ENCODE data around the gene ZSCAN31. TPM values are rescaled to one million over a fixed set of nuclear protein-coding genes. Genes with fewer than 3 reads are reported as not detected.

Gene ZSCAN31
- total and polyA plus RNA-seq, 2 of the 8 experiments (the other 6 are each of a cell fraction or from before 2014, with no cell fraction given) = 1.9 to 7.0 TPM

DNA sequence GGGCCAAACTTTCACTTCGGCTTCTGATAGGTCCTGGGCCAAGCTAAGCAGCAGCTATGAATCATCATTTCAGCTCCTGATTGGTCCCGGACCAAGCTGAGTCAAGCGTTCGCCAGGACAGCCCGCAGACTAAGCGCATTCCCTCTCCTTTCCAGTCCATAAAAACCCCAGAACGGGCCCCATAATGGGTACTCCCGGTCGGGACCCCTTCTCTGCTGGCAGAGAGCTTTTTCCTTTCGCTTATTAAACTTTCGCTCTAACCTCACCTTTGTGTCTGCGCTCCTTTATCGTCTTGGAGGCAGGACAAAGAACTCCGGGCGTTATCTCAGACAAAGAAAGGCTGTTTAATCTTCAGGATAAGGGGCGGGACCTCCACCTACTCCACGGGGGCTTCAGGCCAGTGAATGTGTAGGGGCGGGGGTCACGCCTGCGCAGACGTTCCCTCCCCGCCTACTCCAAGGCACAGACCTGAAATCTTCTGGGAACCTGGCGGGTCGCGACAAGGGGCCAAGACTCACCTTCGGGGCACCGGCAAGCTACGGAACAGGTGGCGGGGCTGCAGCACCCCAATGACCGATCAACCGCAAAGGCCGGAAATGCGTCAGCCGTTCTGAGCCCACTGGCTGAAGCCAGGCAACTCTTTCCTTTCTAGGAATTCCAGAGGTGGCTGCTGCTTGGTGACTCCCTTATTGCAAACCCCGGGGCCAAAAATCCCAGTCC is at the start of gene ZSCAN31 (continued):
- no peak for TF ChIP-seq HDAC2 (IDR thresholded peaks at IDR 0.05; ENCODE audit: borderline replicate concordance in 1 of 2, low read depth in 2 of 2, low read length in 2 of 2)
- TF ChIP-seq YY1 (IDR thresholded peaks at IDR 0.05; ENCODE audit: low read depth, low read length) = peak; percentile 74
- TF ChIP-seq, protein P1, sequence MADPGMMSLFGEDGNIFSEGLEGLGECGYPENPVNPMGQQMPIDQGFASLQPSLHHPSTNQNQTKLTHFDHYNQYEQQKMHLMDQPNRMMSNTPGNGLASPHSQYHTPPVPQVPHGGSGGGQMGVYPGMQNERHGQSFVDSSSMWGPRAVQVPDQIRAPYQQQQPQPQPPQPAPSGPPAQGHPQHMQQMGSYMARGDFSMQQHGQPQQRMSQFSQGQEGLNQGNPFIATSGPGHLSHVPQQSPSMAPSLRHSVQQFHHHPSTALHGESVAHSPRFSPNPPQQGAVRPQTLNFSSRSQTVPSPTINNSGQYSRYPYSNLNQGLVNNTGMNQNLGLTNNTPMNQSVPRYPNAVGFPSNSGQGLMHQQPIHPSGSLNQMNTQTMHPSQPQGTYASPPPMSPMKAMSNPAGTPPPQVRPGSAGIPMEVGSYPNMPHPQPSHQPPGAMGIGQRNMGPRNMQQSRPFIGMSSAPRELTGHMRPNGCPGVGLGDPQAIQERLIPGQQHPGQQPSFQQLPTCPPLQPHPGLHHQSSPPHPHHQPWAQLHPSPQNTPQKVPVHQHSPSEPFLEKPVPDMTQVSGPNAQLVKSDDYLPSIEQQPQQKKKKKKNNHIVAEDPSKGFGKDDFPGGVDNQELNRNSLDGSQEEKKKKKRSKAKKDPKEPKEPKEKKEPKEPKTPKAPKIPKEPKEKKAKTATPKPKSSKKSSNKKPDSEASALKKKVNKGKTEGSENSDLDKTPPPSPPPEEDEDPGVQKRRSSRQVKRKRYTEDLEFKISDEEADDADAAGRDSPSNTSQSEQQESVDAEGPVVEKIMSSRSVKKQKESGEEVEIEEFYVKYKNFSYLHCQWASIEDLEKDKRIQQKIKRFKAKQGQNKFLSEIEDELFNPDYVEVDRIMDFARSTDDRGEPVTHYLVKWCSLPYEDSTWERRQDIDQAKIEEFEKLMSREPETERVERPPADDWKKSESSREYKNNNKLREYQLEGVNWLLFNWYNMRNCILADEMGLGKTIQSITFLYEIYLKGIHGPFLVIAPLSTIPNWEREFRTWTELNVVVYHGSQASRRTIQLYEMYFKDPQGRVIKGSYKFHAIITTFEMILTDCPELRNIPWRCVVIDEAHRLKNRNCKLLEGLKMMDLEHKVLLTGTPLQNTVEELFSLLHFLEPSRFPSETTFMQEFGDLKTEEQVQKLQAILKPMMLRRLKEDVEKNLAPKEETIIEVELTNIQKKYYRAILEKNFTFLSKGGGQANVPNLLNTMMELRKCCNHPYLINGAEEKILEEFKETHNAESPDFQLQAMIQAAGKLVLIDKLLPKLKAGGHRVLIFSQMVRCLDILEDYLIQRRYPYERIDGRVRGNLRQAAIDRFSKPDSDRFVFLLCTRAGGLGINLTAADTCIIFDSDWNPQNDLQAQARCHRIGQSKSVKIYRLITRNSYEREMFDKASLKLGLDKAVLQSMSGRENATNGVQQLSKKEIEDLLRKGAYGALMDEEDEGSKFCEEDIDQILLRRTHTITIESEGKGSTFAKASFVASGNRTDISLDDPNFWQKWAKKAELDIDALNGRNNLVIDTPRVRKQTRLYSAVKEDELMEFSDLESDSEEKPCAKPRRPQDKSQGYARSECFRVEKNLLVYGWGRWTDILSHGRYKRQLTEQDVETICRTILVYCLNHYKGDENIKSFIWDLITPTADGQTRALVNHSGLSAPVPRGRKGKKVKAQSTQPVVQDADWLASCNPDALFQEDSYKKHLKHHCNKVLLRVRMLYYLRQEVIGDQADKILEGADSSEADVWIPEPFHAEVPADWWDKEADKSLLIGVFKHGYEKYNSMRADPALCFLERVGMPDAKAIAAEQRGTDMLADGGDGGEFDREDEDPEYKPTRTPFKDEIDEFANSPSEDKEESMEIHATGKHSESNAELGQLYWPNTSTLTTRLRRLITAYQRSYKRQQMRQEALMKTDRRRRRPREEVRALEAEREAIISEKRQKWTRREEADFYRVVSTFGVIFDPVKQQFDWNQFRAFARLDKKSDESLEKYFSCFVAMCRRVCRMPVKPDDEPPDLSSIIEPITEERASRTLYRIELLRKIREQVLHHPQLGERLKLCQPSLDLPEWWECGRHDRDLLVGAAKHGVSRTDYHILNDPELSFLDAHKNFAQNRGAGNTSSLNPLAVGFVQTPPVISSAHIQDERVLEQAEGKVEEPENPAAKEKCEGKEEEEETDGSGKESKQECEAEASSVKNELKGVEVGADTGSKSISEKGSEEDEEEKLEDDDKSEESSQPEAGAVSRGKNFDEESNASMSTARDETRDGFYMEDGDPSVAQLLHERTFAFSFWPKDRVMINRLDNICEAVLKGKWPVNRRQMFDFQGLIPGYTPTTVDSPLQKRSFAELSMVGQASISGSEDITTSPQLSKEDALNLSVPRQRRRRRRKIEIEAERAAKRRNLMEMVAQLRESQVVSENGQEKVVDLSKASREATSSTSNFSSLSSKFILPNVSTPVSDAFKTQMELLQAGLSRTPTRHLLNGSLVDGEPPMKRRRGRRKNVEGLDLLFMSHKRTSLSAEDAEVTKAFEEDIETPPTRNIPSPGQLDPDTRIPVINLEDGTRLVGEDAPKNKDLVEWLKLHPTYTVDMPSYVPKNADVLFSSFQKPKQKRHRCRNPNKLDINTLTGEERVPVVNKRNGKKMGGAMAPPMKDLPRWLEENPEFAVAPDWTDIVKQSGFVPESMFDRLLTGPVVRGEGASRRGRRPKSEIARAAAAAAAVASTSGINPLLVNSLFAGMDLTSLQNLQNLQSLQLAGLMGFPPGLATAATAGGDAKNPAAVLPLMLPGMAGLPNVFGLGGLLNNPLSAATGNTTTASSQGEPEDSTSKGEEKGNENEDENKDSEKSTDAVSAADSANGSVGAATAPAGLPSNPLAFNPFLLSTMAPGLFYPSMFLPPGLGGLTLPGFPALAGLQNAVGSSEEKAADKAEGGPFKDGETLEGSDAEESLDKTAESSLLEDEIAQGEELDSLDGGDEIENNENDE (IDR thresholded peaks at IDR 0.05; ENCODE audit: insufficient replicate concordance, low read length) = no peak
- TF ChIP-seq, protein P2, sequence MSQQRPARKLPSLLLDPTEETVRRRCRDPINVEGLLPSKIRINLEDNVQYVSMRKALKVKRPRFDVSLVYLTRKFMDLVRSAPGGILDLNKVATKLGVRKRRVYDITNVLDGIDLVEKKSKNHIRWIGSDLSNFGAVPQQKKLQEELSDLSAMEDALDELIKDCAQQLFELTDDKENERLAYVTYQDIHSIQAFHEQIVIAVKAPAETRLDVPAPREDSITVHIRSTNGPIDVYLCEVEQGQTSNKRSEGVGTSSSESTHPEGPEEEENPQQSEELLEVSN (IDR thresholded peaks at IDR 0.05) = no peak; the same call in 1 of the 2 replicates
- peak; percentile 74 for TF ChIP-seq ASH2L (IDR thresholded peaks at IDR 0.05; ENCODE audit: low read length)
- TF ChIP-seq RFX5 (IDR thresholded peaks at IDR 0.05; ENCODE audit: borderline replicate concordance, low read depth, low read length) = no peak
- peak; percentile 82 for TF ChIP-seq CREB1 (IDR thresholded peaks at IDR 0.05)
- TF ChIP-seq EGR1 (IDR thresholded peaks at IDR 0.05; ENCODE audit: borderline replicate concordance, low read depth, low read length) = no peak
- peak; percentile 95 for TF ChIP-seq TAF7 (optimal IDR thresholded peaks at IDR 0.05; ENCODE audit: borderline replicate concordance, low read depth, low read length)

Measured in H1 (cell line).